D341Med (cell line): ENCODE measurements around the gene ARHGEF19.
"Not testable (repeated sequence)": the region's sequence is repeated elsewhere in the genome, so short reads cannot be mapped to it uniquely, and the experiment has no call there.

Experiments used
- DNase-seq: peaks from one replicate; pipeline ENCODE4 v3.0.0; 2012; ENCODE audit warnings: low spot score

The ARHGEF19 gene

GRCh38 chr1:16219968-16220500 lies 7.6 kb upstream of the ARHGEF19 start:
- DNase-seq: no peak

GRCh38 chr1:16218674-16219071 lies 6.2 kb upstream of the ARHGEF19 start:
- no peak for DNase-seq

GRCh38 chr1:16218014-16218673 lies 5.7 kb upstream of the ARHGEF19 start:
- DNase-seq: no peak

- peak; percentile 98 for DNase-seq
Measured at GRCh38 chr1:16217061-16217785, 4.8 kb upstream of the ARHGEF19 start.

- peak; percentile 52 for DNase-seq
Measured at GRCh38 chr1:16215882-16216753, 3.7 kb upstream of the ARHGEF19 start.

GRCh38 chr1:16215240-16215639 lies 2.8 kb upstream of the ARHGEF19 start:
- not testable (repeated sequence) for DNase-seq

GRCh38 chr1:16213544-16213943 lies 1.1 kb upstream of the ARHGEF19 start:
- DNase-seq: not testable (repeated sequence)

GRCh38 chr1:16213013-16213412 lies 561 bp upstream of the ARHGEF19 start:
- DNase-seq: no peak

GRCh38 chr1:16211824-16212223 lies 628 bp downstream of the ARHGEF19 start:
- DNase-seq: no peak

- no peak for DNase-seq
Measured at GRCh38 chr1:16210581-16210980, 1.9 kb downstream of the ARHGEF19 start.

GRCh38 chr1:16209847-16210407 lies 2.5 kb downstream of the ARHGEF19 start:
- DNase-seq: no peak

GRCh38 chr1:16209132-16209846 lies 3.2 kb downstream of the ARHGEF19 start:
- DNase-seq: no peak

GRCh38 chr1:16208270-16208987 lies 4.0 kb downstream of the ARHGEF19 start:
- DNase-seq: no peak

GRCh38 chr1:16207318-16208269 lies 4.9 kb downstream of the ARHGEF19 start:
- DNase-seq: no peak

GRCh38 chr1:16206547-16207317 lies 5.7 kb downstream of the ARHGEF19 start:
- peak; percentile 95 for DNase-seq

GRCh38 chr1:16205891-16206546 lies 6.4 kb downstream of the ARHGEF19 start:
- DNase-seq: no peak

GRCh38 chr1:16205334-16205671 lies 7.1 kb downstream of the ARHGEF19 start:
- no peak for DNase-seq

- DNase-seq: peak; percentile 71
Measured at GRCh38 chr1:16204634-16205333, 7.7 kb downstream of the ARHGEF19 start.
